H1 (cell line): ENCODE data around the gene CHMP4B. TPM values are rescaled to one million over a fixed set of nuclear protein-coding genes. Genes with fewer than 3 reads are reported as not detected.

Experiments used
- CTCF ChIA-PET: fragments of 300-600 bp; sonication (Branson Sonifier 250); formaldehyde crosslinking; loops from one replicate; lab custom pipeline; 2021; ENCODE audit not compliant: partially characterized antibody; lab: Charles Lee
- POLR2A ChIA-PET: fragments of 300-600 bp; sonication (Branson Sonifier 250); formaldehyde crosslinking; loops from one replicate; lab custom pipeline; 2021; ENCODE audit warnings: inconsistent platforms; ENCODE audit not compliant: partially characterized antibody; lab: Charles Lee
- DNase-seq, 2 experiments: peaks; one replicate each; pipeline versions ENCODE4 v3.0.0 to v3.0.0-alpha.2; 2010 to 2022; ENCODE audit warnings: low spot score in 2 of 2, low read depth in 1 of 2, mixed read lengths in 1 of 2
- FAIRE-seq: peaks from 2 replicates; lab custom pipeline; 2011; peaks lifted over from hg19 to GRCh38; lab: Jason Lieb, UNC
- H2AFZ ChIP-seq: 2 replicates; pipeline ENCODE4 v1.8.1; 2012; ENCODE audit warnings: low read length, inconsistent platforms
- H2AK5ac ChIP-seq: 2 replicates; pipeline ENCODE4 v1.6.1; 2013; ENCODE audit warnings: low read depth, low read length
- H2BK120ac ChIP-seq: replicated peaks from 2 replicates; pipeline ENCODE3; 2013; ENCODE audit warnings: low read depth, low read length, inconsistent platforms
- H2BK12ac ChIP-seq: 2 replicates; pipeline ENCODE4 v1.6.1; 2013; ENCODE audit warnings: low read depth, low read length
- H2BK15ac ChIP-seq: 2 replicates; pipeline ENCODE4 v1.6.1; 2013; ENCODE audit warnings: low read length
- H2BK20ac ChIP-seq: 2 replicates; pipeline ENCODE4 v1.6.1; 2013; ENCODE audit warnings: low read length
- H2BK5ac ChIP-seq: 2 replicates; pipeline ENCODE4 v1.6.1; 2013; ENCODE audit warnings: low read depth, low read length
- H3K14ac ChIP-seq: 2 replicates; pipeline ENCODE4 v1.6.1; 2013; ENCODE audit warnings: inconsistent platforms; ENCODE audit not compliant: insufficient read length
- H3K18ac ChIP-seq: 2 replicates; pipeline ENCODE4 v1.6.1; 2013; ENCODE audit warnings: low read length; ENCODE audit errors: extremely low read depth
- H3K23ac ChIP-seq: 2 replicates; pipeline ENCODE4 v1.6.1; 2013; ENCODE audit warnings: inconsistent platforms; ENCODE audit not compliant: insufficient read length
- H3K23me2 ChIP-seq: 2 replicates; pipeline ENCODE4 v1.6.1; 2013; ENCODE audit warnings: low read depth, low read length
- H3K27ac ChIP-seq: 2 replicates; pipeline ENCODE4 v1.6.1; 2011; ENCODE audit warnings: low read depth, low read length, inconsistent platforms
- H3K27me3 ChIP-seq, 4 experiments: replicated peaks in 1 of 4; 1 replicate in 1 of 4; 2 replicates in 3 of 4; pipeline versions ENCODE4 v1.6.1 to v1.8.1; 2011 to 2013; ENCODE audit warnings: low read length in 3 of 4, mild to moderate bottlenecking in 3 of 4, inconsistent platforms in 2 of 4, mixed read lengths in 2 of 4, moderate library complexity in 1 of 4; ENCODE audit not compliant: control insufficient read depth in 3 of 4, insufficient read depth in 3 of 4; ENCODE audit errors: extremely low read depth in 1 of 4
- H3K36me3 ChIP-seq, 4 experiments: 2 replicates each; pipeline versions ENCODE4 v1.6.1 to v1.8.1; 2011 to 2013; ENCODE audit warnings: mild to moderate bottlenecking in 4 of 4, low read length in 3 of 4, moderate library complexity in 2 of 4, control low read depth in 1 of 4, inconsistent platforms in 1 of 4; ENCODE audit not compliant: insufficient read depth in 4 of 4, control insufficient read depth in 2 of 4
- H3K4ac ChIP-seq: replicated peaks from 2 replicates; pipeline ENCODE3; 2013; ENCODE audit warnings: low read length, low read depth, mixed read lengths, inconsistent platforms; ENCODE audit not compliant: insufficient read length
- H3K4me1 ChIP-seq, 4 experiments: replicated peaks in 1 of 4; 1 replicate in 1 of 4; 2 replicates in 3 of 4; pipeline versions ENCODE4 v1.6.1 to v1.8.1; 2011 to 2013; ENCODE audit warnings: low read length in 3 of 4, inconsistent platforms in 2 of 4, mixed read lengths in 1 of 4; ENCODE audit not compliant: insufficient read depth in 4 of 4, control insufficient read depth in 3 of 4
- H3K4me2 ChIP-seq, 2 experiments: 2 replicates each; pipeline versions ENCODE4 v1.6.1 to v1.8.1; 2011 to 2013; ENCODE audit warnings: low read depth in 2 of 2, low read length in 2 of 2, control low read depth in 1 of 2, inconsistent platforms in 1 of 2, mild to moderate bottlenecking in 1 of 2; ENCODE audit not compliant: insufficient read depth in 1 of 2
- H3K4me3 ChIP-seq, 4 experiments: fragments of 200-600, 300-600 bp in 1 of 4; sonication (generic), shearing (Covaris generic), sonication (Bioruptor Twin) in 1 of 4; 2 replicates each; pipeline versions ENCODE4 v1.5.1 to v1.8.1; 2011 to 2016; ENCODE audit warnings: low read length in 4 of 4, low read depth in 3 of 4, control low read depth in 2 of 4, inconsistent platforms in 2 of 4, mild to moderate bottlenecking in 2 of 4, mixed read lengths in 1 of 4, moderate library complexity in 1 of 4; ENCODE audit not compliant: insufficient read depth in 2 of 4; ENCODE audit errors: extremely low read depth in 1 of 4
- H3K56ac ChIP-seq: replicated peaks from 2 replicates; pipeline ENCODE3; 2013; ENCODE audit warnings: low read depth, mild to moderate bottlenecking, mixed read lengths, low read length, inconsistent platforms; ENCODE audit not compliant: insufficient read length
- H3K79me1 ChIP-seq: 2 replicates; pipeline ENCODE4 v1.6.1; 2013; ENCODE audit warnings: low read depth, low read length, control low read depth
- H3K79me2 ChIP-seq, 2 experiments: 2 replicates each; pipeline versions ENCODE4 v1.6.1 to v1.8.1; 2012 to 2013; ENCODE audit warnings: low read length in 2 of 2, mild to moderate bottlenecking in 2 of 2, inconsistent platforms in 1 of 2; ENCODE audit not compliant: insufficient read depth in 2 of 2, control insufficient read depth in 1 of 2
- H3K9ac ChIP-seq, 4 experiments: replicated peaks in 1 of 4; 1 replicate in 1 of 4; 2 replicates in 3 of 4; pipeline versions ENCODE4 v1.6.1 to v1.8.1; 2011 to 2013; ENCODE audit warnings: low read depth in 3 of 4, low read length in 3 of 4, control low read depth in 2 of 4, mild to moderate bottlenecking in 2 of 4, moderate library complexity in 2 of 4, inconsistent platforms in 1 of 4; ENCODE audit errors: extremely low read depth in 1 of 4
- H3K9me3 ChIP-seq, 2 experiments: 2 replicates each; pipeline versions ENCODE4 v1.6.1 to v1.8.1; 2012 to 2013; ENCODE audit warnings: mild to moderate bottlenecking in 2 of 2, moderate library complexity in 2 of 2, control low read depth in 1 of 2, inconsistent platforms in 1 of 2, low read depth in 1 of 2, low read length in 1 of 2, mixed read lengths in 1 of 2; ENCODE audit not compliant: insufficient read depth in 2 of 2
- H4K20me1 ChIP-seq, 2 experiments: replicated peaks in 1 of 2; 2 replicates each; pipeline versions ENCODE3 to v1.8.1; 2011 to 2013; ENCODE audit warnings: inconsistent platforms in 2 of 2, low read length in 2 of 2, mild to moderate bottlenecking in 1 of 2; ENCODE audit not compliant: insufficient read depth in 2 of 2, control insufficient read depth in 1 of 2
- H4K5ac ChIP-seq: 2 replicates; pipeline ENCODE4 v1.6.1; 2013; ENCODE audit warnings: low read length, low read depth, mixed read lengths, inconsistent platforms; ENCODE audit not compliant: insufficient read length
- H4K8ac ChIP-seq: 2 replicates; pipeline ENCODE4 v1.8.0; 2013; ENCODE audit warnings: mild to moderate bottlenecking, moderate library complexity, low read length, inconsistent platforms; ENCODE audit not compliant: insufficient read depth; ENCODE audit errors: extremely low read depth
- H4K91ac ChIP-seq: replicated peaks from 2 replicates; pipeline ENCODE3; 2013; ENCODE audit warnings: low read length, mixed read lengths, inconsistent platforms; ENCODE audit not compliant: insufficient read length
- BACH1 ChIP-seq: IDR thresholded peaks from 2 replicates; pipeline ENCODE4 v1.6.1; 2012; ENCODE audit warnings: low read length, improper control_type of control experiment
- CEBPB ChIP-seq: IDR thresholded peaks from 2 replicates; pipeline ENCODE4 v1.6.1; 2012; ENCODE audit warnings: low read depth, low read length
- HDAC6 ChIP-seq: IDR thresholded peaks from one replicate; pipeline ENCODE4 v1.7.1; 2012; ENCODE audit warnings: low read depth, mild to moderate bottlenecking, inconsistent platforms, low read length, moderate library complexity
- KDM5A ChIP-seq: fragments of 200-600 bp; IDR thresholded peaks from 2 replicates; pipeline ENCODE4 v1.7.1; 2012; ENCODE audit warnings: mild to moderate bottlenecking, low read length, inconsistent platforms, mixed read lengths
- POU5F1 ChIP-seq: IDR thresholded peaks from 2 replicates; pipeline ENCODE4 v1.6.1; 2011; ENCODE audit warnings: low read depth, mild to moderate bottlenecking, low read length, moderate library complexity
- SP2 ChIP-seq: IDR thresholded peaks from 2 replicates; pipeline ENCODE4 v1.6.1; 2012; ENCODE audit warnings: mild to moderate bottlenecking, low read length, inconsistent platforms
- SP4 ChIP-seq: IDR thresholded peaks from 2 replicates; pipeline ENCODE4 v1.6.1; 2012; ENCODE audit warnings: low read length, inconsistent platforms
- polyA plus RNA-seq, 7 experiments: library from polyadenylated mRNA; depleted of rRNA in 3 of 7; stranded (reverse) in 5 of 7; unstranded in 2 of 7; fragments of >200 nt in 5 of 7; fragments of 200-250 nt in 2 of 7; gene quantifications; 1 replicate in 5 of 7; 2 replicates in 1 of 7; 4 replicates in 1 of 7; pipeline versions ENCODE4 v1.2.1 to v1.2.3, GENCODE V29; 2011 to 2013; ENCODE audit warnings: missing spikeins in 2 of 7, mixed read lengths in 2 of 7
- total RNA-seq: library from RNA; stranded (reverse); fragmentation: NEBNext Ultra II Directional; extraction: Animal tissue kit (Norgen Biotek cat#: 25700); gene quantifications from 2 replicates; pipeline ENCODE4 v1.2.1, GENCODE V29; 2021

The CHMP4B gene
- total and polyA plus RNA-seq, 2 of the 8 experiments (the other 6 are each of a cell fraction or from before 2014, with no cell fraction given), result 38.6 to 66.3 TPM

- no peak for FAIRE-seq
- Histone ChIP-seq H3K23me2 (no peaks in the 10 kb centered on the region; the same call in 1 of the 2 replicates), H3K18ac (no peak overlapping the region), H3K79me1 (no peaks in the 10 kb centered on the region), H3K4me2 (no peak overlapping the region), H3K4me3 (no peak overlapping the region), H3K4ac (no peak overlapping the region), H2BK20ac (no peak overlapping the region), H3K27ac (no peak overlapping the region), H4K8ac (no peak overlapping the region), H2BK15ac (no peak overlapping the region), H3K27me3 (no peaks in the 10 kb centered on the region; a peak in 1 of 7 replicates), H4K20me1 (no peaks in the 10 kb centered on the region), H3K14ac (no peak overlapping the region), H3K56ac (no peak overlapping the region), H3K9ac (no peak overlapping the region), H3K9me3 (no peaks in the 10 kb centered on the region), H2BK120ac (no peak overlapping the region), H3K23ac (no peak overlapping the region), H3K4me1 (no peaks in the 10 kb centered on the region), H2AFZ (no peak overlapping the region), H2BK12ac (no peak overlapping the region), H4K91ac (no peak overlapping the region), H3K36me3 (no peaks in the 10 kb centered on the region), H3K79me2 (no peaks in the 10 kb centered on the region), H4K5ac (no peak overlapping the region), H2AK5ac (no peak overlapping the region), H2BK5ac (no peak overlapping the region)
- no peak for DNase-seq
- no peak for TF ChIP-seq SP2
- no peak for TF ChIP-seq KDM5A
- no peak for TF ChIP-seq CEBPB
- TF ChIP-seq HDAC6, result no peak
- TF ChIP-seq POU5F1, result no peak
- TF ChIP-seq SP4, result no peak
- TF ChIP-seq BACH1, result no peak
- ChIA-PET CTCF (interaction anchor here (1.3 to 3.6 kb wide), 4 partner anchors 8 to 26 kb away, joined by 5 to 13 read pairs (median 8); no protein-coding TSS in a partner anchor), POLR2A (no interaction called here)
Measured at GRCh38 chr20:33889312-33889711, 78.2 kb downstream of the CHMP4B start.
